ENCODE data around the gene UBASH3A.
"Not testable (repeated sequence)": the region's sequence is repeated elsewhere in the genome, so short reads cannot be mapped to it uniquely, and the experiment has no call there.

UBASH3A gene

GRCh38 chr21:42465803-42466127 lies 62.1 kb downstream of the UBASH3A start:
- DNase-seq (ENCODE audit: low read depth in 2 of 3, low spot score in 2 of 3) = no peak

GRCh38 chr21:42466700-42467099 lies 63.0 kb downstream of the UBASH3A start:
- no peak for DNase-seq (ENCODE audit: low read depth in 2 of 3, low spot score in 2 of 3)

- no peak for DNase-seq (ENCODE audit: low read depth in 2 of 3, low spot score in 2 of 3)
These were observed 63.7 kb downstream of the UBASH3A start for GRCh38 chr21:42467140-42467983.

GRCh38 chr21:42468491-42469131 lies 64.9 kb downstream of the UBASH3A start:
- no peak for DNase-seq (ENCODE audit: low read depth in 2 of 3, low spot score in 2 of 3)

GRCh38 chr21:42469272-42469671 lies 65.6 kb downstream of the UBASH3A start:
- DNase-seq (ENCODE audit: low read depth in 2 of 3, low spot score in 2 of 3) = no peak

- DNase-seq (ENCODE audit: low read depth in 2 of 3, low spot score in 2 of 3) = not testable (repeated sequence)
These were observed 66.0 kb downstream of the UBASH3A start for GRCh38 chr21:42469726-42470125.

GRCh38 chr21:42471206-42471605 lies 67.5 kb downstream of the UBASH3A start:
- no peak for DNase-seq (ENCODE audit: low read depth in 2 of 3, low spot score in 2 of 3)

GRCh38 chr21:42471716-42472330 lies 68.1 kb downstream of the UBASH3A start:
- DNase-seq (ENCODE audit: low read depth in 2 of 3, low spot score in 2 of 3) = no peak

- DNase-seq (ENCODE audit: low read depth in 2 of 3, low spot score in 2 of 3) = no peak
These were observed 68.8 kb downstream of the UBASH3A start for GRCh38 chr21:42472521-42472920.

- no peak for DNase-seq (ENCODE audit: low read depth in 2 of 3, low spot score in 2 of 3)
These were observed 69.9 kb downstream of the UBASH3A start for GRCh38 chr21:42473498-42474042.

- no peak for DNase-seq (ENCODE audit: low read depth in 2 of 3, low spot score in 2 of 3)
These were observed 70.5 kb downstream of the UBASH3A start for GRCh38 chr21:42474043-42474831.

GRCh38 chr21:42475036-42475435 lies 71.3 kb downstream of the UBASH3A start:
- no peak for DNase-seq (ENCODE audit: low read depth in 2 of 3, low spot score in 2 of 3)

- DNase-seq (ENCODE audit: low read depth in 2 of 3, low spot score in 2 of 3) = no peak
These were observed 72.1 kb downstream of the UBASH3A start for GRCh38 chr21:42475526-42476387.

- DNase-seq (ENCODE audit: low read depth in 2 of 3, low spot score in 2 of 3) = no peak
These were observed 73.0 kb downstream of the UBASH3A start for GRCh38 chr21:42476388-42477331.

GRCh38 chr21:42478504-42478903 lies 74.8 kb downstream of the UBASH3A start:
- no peak for DNase-seq (ENCODE audit: low read depth in 2 of 3, low spot score in 2 of 3)

- no peak for DNase-seq (ENCODE audit: low read depth in 2 of 3, low spot score in 2 of 3)
These were observed 75.9 kb downstream of the UBASH3A start for GRCh38 chr21:42479582-42479981.

- DNase-seq (ENCODE audit: low read depth in 2 of 3, low spot score in 2 of 3) = no peak
These were observed 77.0 kb downstream of the UBASH3A start for GRCh38 chr21:42480736-42481135.

GRCh38 chr21:42481169-42481568 lies 77.5 kb downstream of the UBASH3A start:
- no peak for DNase-seq (ENCODE audit: low read depth in 2 of 3, low spot score in 2 of 3)

- DNase-seq (ENCODE audit: low read depth in 2 of 3, low spot score in 2 of 3) = no peak
These were observed 81.3 kb downstream of the UBASH3A start for GRCh38 chr21:42484966-42485365.

Measured in activated CD8-positive, alpha-beta memory T cell treated with anti-CD3 and anti-CD28 coated beads for 48 hours (primary cell).